NCI-H2227 (cell line): Measurements from ENCODE around the gene TBC1D9.
"Not testable (repeated sequence)": the region's sequence is repeated elsewhere in the genome, so short reads cannot be mapped to it uniquely, and the experiment has no call there.

Source experiments
- DNase-seq: peaks from one replicate; lab custom pipeline; 2025; ENCODE audit not compliant: unreplicated experiment; lab: John Stamatoyannopoulos, UW

The TBC1D9 gene

GRCh38 chr4:140756319-140757231 is at the start of gene TBC1D9:
TBC1D9 (minus strand) TSS chr4:140756385; CDS start chr4:140756045, 340 bp downstream.
- DNase-seq: peak; percentile 73

DNA sequence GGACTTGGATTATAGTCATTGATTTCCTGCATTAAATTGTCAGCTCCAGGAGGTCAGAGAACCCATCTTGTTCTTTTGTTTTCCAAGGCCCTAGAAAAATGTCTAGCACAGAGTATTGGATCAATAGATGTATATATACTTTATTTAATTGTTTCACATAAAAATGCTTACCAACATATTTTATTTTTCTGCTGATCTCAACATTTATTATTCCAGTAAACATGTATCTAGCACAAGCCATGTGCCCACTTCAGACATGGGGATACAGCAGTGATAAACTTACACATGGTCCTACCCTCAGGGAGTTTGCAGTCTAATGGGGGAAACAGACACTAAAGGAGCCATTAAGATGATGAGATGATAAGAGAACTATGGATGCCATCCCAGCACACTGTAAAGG is 49.1 kb upstream of the TBC1D9 start:
- no peak for DNase-seq

GRCh38 chr4:140802591-140802990 is 46.4 kb upstream of the TBC1D9 start:
- no peak for DNase-seq

GRCh38 chr4:140800666-140801065 is 44.5 kb upstream of the TBC1D9 start:
- no peak for DNase-seq

- no peak for DNase-seq
These were observed 43.6 kb upstream of the TBC1D9 start for GRCh38 chr4:140799686-140800225.

- no peak for DNase-seq
These were observed 37.1 kb upstream of the TBC1D9 start for GRCh38 chr4:140793291-140793690.

- DNase-seq: no peak
These were observed 34.6 kb upstream of the TBC1D9 start for GRCh38 chr4:140790765-140791164.

GRCh38 chr4:140790171-140790570 is 34.0 kb upstream of the TBC1D9 start:
- no peak for DNase-seq

DNA sequence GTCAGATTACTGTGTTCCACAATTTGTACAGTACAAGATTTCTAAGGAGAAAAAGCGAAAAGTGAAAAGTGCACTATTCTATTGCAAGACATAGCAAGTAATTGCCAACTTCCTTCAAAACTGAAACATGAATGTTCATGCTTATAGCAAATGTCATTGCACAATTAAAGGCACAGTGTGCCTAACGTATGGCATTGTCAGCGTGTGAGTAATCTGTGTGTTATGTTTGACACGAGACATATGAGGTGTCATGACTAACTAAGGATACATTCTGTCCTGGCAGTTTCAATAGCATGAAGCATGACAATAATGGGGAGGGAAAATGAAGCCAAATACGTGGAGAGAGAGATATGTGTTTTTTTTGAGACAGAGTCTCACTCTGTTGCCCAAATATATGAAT is 33.6 kb upstream of the TBC1D9 start:
- no peak for DNase-seq

GRCh38 chr4:140782787-140783186 is 26.6 kb upstream of the TBC1D9 start:
- DNase-seq: not testable (repeated sequence)

GRCh38 chr4:140781596-140781995 is 25.4 kb upstream of the TBC1D9 start:
- no peak for DNase-seq

DNA sequence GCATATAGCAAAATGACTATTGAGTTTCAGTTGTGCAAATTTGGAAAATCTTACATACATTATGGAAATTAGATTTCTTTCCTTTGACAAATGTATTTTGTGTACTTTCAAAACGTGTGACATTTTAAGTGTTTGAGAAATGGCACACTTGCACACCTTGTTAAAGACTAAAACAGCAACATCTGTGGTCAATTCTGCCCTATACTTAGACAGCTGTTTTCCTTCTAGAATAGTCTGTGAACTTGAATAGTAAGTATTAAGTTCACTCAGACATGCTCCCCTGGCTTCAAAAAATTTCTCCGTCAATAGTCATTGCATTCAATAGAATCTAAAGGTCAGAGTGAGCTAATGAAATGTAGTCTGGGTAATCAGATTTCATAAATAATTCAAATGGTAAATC is 21.7 kb upstream of the TBC1D9 start:
- no peak for DNase-seq

DNA sequence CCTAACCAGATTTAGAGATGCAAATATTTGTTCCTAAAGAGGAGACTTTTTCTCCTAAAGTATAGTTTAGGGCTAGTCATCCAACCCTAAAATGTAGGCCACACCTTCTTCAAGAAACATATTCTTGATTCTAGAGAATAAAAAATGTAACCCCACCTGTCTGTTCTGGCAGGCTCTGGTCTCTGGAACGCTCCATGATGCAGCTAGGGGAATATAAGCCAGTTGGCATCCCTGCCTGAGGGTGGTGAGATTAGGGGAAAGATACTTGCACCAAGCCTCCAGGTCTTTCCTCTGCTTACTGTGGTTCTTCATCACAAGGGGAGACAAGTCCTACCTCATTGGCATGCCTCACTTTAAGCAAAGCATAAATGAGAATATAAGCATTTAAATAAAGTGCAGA is 21.2 kb upstream of the TBC1D9 start:
- no peak for DNase-seq

DNA sequence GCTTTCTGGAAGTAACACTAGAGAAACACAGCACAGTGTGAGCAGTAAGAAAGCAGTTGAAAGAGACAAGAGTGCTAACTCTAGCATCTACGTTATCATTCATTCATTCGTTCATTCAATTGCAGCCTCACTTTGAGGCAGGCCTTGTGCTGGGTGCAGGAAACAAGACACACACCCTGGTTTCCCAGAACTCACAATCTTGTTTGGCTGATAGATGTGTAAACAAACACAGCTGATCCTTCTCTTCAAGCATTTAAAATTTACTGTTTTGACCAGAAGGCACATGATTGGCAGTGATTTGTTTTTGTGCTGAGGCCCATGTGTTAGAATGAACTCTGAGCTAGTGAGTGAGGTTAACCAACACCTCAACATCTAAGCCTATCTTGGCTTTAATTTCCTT is 20.4 kb upstream of the TBC1D9 start:
- no peak for DNase-seq

GRCh38 chr4:140774956-140775355 is 18.8 kb upstream of the TBC1D9 start:
- no peak for DNase-seq

- no peak for DNase-seq
These were observed 18.3 kb upstream of the TBC1D9 start for GRCh38 chr4:140774510-140774909.

DNA sequence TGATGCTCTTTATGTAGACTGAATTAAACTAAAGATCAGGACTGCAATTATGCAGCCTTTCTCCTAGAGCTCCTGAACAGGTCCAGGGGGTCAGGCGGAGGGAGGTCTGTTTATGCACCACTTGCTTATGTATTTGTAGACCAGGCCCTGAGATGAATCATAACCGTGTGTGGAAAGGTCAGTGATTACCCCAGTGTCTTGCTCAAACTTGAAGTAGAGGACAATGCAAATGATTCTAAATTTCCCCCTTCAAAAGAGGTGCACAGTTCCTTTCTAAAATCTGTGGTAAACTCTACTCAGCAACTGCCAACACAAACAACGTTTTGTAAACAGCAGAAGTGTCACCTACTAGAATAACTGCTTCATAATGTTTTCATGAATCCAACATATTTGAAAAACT is 13.0 kb upstream of the TBC1D9 start:
- DNase-seq: no peak

GRCh38 chr4:140764785-140765392 is 8.7 kb upstream of the TBC1D9 start:
- DNase-seq: no peak

DNA sequence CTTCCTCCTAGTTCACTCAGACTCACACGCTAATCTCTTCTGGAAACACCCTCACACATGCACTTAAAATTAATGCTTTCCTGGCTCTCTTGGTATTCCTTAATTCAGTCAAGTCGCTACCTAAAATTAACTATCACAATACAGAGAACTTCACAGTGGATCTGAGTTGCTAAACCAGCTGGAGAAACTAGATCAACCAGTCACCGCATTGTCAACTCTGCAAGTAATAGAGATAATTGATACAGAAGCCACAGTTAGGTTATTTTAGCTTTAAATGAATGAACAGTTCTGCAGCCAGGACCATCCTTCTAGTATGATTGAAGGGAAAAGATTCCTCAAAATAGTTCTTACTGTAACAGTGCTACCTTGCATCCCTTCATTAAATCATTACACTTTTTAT is 6.0 kb upstream of the TBC1D9 start:
- DNase-seq: no peak

DNA sequence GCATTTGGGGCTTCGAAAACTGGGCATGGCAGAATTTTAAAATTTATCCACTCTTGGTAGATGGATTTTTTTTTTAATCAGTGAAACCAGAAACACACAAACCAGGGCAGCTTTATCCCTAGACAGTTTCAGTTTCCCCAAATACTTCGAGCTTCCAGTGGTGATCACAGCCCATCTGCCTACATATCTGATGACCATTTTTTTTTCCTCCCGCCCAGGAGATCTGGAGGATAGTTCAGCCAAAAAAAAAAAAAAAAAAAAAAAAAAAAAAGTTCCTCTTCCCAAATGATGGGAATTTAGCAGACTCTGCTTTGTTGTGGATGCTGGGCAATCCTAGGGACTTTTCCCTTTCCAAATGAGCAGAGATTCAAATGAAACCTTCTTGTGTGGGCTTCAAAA is 1.0 kb upstream of the TBC1D9 start:
- peak; percentile 51 for DNase-seq

- DNase-seq: peak; percentile 69
These were observed 339 bp downstream of the TBC1D9 start for GRCh38 chr4:140755774-140756318.
